Ecto neural progenitor cell (in vitro differentiated cells): ENCODE measurements around the gene CPD.

ENCODE experiments used
- DNase-seq: peaks from one replicate; pipeline ENCODE4 v3.0.0-alpha.2; 2018; ENCODE audit warnings: low spot score

Gene CPD

DNA sequence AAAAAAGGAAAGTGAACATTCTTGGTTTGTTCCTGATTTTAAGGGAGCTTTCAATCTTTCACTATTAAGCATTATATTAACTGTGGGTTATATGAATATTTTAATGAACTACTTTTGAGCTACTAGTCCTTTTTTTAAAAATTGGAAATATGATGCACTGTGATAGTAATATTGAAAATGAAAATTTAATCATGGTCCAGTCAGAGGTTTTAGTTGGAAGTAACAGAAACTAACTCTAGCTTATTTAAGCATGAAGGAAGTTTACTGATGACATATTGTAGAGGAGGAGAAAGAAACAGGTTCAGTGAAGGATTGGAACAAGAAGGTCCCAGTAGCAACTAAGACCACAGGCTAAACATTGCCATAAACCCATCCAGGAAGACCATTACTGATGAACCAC is 24.0 kb upstream of the CPD start:
- DNase-seq, result no peak

DNA sequence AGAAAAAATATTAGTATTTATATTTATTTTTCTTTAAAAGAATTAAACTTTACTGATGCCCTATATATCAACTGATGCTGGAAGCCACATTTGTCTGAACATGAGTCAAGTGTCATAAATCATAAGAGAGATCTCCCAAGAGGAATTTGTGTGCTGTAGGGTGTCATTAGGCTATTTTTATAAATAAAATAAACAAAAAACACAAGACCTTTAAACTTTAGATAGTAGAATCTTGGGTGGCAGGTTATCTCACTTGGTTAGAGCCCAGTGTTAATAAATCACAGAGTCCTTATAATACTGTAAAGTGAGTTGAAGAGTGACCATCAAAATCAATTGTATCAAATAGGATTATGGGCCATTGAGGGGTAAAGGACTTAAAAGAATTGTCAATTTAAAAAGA is 21.3 kb upstream of the CPD start:
- no peak for DNase-seq

DNA sequence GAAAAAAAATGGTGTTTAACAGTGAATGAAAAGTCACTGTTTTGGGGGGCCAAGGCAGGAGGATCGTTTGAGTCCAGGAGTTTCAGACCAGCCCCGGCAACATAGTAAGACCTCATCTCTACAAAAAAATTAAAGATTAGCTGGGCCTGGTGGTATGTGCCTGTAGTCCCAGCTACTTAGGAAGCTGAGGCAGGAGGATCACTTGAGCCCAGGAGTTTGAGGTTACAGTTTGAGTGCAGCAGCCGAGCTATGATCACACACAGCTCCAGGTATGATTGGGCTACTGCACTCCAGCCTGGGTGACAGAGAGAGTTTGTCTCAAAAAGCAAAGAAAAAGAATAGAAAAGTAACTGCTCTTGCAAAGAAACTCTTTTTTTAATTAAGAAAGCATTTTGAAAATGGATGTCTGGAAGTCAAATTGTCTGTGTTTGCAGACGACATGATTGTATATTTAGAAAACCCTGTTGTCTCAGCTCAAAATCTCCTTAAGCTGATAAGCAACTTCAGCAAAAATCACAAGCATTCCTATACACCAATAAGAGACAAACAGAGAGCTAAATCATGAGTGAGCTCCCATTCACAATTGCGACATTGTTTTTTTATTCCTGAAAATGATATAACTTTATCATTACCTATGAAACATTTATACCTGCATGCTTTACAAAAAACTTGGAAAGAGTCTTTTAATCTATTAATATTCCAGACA is 20.5 kb upstream of the CPD start:
- DNase-seq, result no peak

DNA sequence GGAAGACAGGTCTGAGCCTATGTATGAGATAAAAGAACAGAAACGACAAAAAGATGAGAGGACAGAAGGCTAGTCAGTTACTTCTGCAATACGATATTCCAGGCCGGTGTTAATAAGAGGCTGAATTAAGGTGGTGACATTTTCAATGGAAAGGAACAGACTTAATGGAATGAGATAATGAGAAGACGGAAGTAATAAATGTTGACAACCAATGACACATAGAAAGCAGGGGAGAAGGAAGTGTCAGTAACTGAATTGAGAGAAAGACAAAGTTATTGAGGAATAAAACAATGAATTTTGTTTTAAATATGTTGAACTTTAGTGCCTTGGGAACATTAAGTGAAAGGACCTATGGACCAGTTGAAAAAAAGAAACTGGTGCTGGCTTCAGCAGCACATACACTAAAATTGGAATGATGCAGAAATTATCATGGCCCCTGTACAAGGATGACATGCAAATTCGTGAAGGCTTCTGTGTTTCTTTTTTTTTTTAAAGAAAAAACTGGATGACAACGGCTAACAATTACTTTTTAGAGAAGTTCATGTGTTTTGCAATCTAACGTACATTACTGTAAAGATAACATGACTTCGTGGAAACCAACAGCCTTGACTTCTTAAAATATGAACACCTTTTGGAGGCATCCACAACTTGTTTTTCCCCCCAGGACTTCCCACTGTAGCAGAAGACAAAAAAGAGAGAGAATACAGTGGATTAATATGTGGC is 18.5 kb upstream of the CPD start:
- no peak for DNase-seq

DNA sequence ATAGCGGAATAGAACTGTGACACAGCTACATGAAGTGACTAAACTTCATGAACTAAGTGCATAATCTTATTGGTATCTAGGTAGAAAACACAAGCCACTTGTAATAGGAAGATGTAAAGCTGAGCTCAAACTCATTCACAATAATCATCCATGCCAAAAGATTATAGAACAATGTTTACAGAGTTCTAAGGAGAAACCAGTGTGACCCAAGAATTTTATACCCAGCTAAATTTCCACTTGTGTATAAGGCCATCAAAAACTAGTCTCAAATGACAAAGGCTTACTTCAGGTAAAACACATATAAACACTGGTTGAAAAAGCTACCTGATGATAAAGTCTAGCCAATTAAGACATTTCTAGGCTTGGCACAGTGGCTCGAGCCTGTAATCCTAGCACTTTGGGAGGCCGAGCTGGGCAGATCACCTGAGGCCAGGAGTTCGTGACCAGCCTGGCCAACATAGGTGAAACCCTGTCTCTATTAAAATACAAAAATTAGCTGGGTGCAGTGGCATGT is 16.9 kb upstream of the CPD start:
- DNase-seq, result no peak

DNA sequence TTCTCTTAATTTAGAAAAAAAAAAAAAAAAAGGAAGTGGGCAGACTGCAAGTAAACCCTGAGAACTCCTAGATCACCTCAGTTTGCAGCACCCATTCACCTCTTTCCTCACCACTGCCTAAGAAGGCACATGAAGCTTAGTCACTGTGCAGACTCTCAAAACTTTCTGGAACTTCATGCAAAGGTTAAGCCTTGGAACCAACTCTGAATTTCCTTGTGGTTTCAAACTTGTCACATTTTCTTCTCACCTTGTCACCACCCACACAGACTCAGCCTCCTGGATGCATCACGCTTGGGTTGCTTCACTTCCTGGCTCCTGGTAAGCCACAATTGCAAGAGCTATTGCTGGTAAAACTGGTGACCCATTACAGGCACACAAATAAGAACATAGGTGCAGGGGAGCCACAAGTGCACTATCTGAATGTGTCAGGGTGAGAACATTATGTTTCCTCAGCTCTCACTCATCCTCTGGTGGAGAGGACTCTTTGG is 15.0 kb upstream of the CPD start:
- no peak for DNase-seq

DNA sequence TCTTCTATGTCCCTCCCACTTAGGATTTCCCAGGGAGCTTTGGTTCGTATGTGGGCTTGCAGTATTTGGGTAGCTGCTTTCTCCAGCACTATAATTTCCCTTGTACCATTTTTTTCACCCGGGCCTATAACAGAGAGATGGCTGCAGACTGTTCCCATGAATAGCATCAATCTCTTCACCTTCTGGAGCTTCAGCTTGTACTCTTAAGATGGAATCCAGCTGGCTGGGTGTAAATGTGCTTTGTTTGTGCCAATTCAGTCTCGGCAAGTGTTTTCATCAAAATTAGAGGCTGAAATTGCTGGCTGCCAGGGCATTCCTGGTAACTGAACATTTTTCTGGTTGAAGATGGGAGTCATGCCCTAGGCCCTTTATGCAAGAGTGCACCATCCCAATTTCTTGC is 12.2 kb upstream of the CPD start:
- DNase-seq, result no peak

DNA sequence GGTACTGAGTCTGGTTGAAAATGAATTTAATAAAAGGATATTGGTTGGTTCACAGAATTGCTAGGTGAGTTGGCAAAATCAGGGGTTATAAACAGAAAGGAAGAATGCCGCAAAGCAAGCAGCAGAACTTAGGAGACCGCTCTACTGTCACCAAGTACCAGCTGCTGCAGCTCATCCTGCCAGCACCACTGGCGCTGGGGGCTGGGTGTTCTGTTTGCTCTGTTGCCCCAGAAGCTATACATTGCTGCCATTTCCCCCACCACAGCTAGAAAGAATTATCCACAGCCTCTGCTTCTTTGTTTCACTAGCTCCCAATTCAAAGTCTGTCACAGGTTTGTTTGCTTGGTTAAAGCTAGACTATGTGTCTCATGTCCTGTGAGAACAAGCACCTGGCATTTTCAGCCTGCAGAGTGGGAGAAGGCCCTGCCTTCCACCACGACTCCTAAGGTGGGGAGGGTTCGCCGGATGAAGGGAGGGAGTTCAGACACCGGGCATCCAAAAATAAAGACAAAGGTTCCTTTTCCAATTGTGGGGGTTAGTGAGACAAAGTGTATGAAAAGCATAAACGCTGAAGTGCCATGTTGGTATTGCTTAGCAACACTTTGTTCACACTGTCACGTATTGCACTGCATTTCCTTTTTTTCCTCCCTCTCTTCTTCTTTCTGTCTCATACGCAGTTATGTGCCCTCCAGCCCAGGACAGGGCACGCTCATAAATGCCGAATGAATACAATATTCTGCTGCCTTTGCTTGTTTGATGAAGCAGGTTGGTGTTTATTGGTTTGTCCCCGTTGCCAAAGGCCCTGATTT is 9.6 kb upstream of the CPD start:
- no peak for DNase-seq

DNA sequence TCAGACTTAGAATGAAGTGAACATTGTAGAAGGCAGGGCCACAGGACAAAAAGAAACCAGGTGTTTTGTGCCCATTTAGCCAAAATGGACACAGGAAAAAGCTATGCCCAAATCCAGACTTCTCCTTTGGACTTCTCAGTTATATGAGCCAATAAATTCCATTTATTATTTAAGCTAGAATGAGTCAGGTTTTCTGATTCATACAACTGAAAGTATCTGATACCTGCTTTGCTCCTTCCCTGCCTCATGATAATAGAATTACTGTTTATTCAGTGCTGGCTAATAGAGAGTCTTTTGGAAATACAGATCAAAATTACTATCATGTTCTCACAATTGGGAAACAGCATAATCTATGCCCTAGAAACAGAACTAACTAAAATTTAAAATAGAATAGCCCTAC is 8.7 kb upstream of the CPD start:
- no peak for DNase-seq

DNA sequence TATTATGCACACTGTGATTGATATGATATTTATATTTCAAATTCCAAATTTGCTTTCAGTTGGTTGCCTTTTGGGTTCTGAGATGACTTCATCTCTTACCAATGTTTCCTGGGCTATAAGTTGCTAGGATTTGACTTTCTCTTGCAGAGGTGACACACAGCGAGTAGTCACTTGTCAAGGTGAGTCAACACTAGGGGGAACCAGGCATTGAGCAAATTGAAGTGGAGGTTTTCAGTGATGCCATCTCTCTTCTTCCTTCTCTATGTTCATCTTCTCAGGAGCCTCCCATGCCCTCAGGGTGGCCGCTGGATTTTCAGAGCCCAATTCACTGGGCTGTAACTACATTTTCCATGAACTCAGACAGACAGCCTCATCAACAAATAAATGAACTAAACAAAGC is 6.0 kb upstream of the CPD start:
- DNase-seq, result no peak

DNA sequence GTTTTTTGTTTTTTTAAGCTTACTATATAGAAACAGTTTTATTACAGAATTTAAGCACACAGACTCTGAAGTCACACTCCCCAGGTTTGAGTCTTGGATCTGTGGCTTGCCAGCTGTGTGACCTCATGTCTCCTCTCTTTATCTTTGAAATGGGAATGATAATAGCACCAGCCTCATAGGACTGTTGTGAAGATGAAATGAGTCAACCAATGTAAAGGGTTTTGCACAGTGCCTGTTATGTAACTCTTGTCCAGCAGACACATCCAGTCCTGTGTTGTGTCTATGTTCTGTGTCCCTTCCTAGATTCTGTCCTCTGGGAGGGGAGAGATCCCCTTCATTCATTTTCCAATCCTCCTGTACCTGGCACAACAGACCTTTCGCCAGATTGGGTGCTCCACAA is 3.1 kb upstream of the CPD start:
- no peak for DNase-seq

DNA sequence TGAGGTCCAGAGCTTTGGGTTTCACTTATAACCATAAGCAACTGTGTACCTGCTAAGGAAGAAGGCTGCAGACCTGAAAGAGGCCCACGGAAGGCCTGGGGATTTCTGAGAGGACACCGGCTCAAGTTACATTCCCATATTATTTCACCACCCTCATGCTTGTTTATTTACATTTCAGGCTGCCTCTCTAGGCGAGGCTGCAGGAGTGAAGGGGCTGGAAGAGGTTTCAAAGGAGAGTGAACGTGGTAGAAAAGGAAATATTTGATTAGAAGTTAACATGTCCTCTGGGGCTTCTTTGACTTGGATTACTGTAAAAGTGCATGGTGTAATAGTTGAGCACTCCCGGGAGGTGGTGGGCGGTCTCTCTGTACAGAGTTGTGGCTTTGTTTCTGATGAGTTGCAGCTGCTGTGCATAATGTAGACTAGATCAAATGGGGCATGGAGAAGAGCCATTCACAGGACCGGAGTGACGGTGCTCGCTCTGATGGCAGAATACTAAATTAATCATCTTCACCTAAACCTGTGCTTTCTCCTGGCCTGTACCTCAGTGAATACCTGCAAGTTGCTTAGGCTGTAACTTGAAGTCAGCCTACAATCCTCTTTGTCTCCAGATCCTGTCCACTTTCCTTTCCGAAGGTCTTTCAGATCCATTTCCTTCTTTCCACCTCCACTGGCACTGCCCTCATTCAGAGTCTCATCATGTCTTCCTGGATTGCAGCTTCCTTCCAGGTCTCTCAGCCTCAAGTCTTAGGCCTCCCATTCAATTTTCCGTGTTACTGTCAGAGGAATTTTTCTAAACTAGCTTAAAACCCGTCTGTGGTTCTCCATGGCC is 1.9 kb upstream of the CPD start:
- no peak for DNase-seq

DNA sequence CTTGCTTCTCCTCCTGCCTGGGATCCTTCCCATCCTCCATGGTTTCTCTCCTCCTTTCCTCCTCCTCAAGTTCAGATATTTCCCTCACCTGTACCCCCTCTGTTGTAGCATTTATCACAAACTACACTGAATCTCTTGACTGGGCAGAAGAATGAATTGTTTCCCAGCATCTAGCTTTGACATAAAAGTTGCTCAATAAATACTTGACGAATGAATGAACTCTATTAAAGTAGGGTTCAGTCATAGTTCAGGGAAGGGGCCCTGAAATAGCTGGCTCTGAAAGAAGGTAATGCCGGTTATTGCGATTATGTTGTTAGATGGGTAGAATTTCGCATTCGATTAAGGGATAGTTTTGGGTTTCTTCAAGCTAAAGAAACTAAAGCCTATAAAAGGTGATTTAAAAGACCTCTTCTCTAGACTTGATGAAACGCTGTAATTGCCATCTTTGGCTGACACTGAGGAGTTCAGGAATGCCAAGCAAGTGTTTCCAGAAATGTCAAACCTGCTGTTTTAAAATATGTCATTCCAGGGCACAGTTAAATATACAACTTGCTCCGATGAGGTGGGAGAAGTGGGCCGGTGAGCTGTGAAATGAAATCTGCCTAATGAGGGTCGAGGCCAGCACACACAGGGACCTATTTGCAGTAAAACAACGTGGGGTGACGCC is 1.0 kb upstream of the CPD start:
- no peak for DNase-seq

DNA sequence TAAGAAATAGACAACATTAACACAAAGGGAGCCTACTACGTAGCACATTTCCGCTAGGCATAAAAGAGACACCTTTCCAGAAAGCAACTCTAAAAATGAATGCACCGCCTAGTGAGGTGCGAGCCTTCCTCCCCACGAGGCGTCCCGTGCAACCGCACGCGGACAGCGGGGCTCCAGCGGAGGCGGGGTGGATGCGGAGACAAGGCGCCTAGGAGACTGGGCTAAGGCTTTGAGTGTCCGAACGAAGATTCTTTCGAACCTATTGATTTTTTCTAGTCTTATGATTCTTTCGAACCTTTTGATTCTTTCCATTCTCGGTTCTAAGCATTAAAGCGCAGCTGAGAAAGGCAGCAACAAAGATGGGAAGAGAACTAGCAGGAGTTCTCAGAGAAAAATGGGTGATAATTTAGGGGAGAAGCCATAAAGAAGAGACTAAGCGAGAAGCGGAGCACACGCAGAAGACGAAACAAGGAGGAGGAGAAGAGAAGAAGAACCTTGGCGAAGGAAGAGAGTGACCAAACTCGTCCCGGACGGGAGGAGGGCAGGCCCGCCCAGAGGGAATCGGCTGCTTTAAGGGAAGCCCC is 394 bp upstream of the CPD start:
- DNase-seq, result no peak

DNA sequence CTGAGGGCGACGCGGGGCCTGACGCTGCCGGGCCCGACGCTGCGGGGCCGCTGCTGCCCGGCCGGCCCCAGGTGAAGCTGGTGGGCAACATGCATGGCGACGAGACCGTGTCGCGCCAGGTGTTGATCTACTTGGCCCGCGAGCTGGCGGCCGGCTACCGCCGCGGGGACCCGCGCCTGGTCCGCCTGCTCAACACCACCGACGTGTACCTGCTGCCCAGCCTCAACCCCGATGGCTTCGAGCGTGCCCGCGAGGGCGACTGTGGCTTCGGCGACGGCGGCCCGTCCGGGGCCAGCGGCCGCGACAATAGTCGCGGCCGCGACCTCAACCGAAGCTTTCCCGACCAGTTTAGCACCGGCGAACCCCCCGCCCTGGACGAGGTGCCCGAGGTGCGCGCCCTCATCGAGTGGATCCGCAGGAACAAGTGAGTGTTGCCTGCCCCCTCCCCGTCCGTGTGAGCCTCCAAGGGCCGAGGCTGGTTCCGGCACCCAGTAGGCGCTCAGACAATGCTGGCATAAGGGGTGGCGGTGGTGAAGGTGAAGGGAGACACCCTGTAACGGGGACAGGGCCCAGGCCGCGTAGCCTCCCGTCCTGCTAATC is 676 bp downstream of the CPD start:
- peak; percentile 66 for DNase-seq

DNA sequence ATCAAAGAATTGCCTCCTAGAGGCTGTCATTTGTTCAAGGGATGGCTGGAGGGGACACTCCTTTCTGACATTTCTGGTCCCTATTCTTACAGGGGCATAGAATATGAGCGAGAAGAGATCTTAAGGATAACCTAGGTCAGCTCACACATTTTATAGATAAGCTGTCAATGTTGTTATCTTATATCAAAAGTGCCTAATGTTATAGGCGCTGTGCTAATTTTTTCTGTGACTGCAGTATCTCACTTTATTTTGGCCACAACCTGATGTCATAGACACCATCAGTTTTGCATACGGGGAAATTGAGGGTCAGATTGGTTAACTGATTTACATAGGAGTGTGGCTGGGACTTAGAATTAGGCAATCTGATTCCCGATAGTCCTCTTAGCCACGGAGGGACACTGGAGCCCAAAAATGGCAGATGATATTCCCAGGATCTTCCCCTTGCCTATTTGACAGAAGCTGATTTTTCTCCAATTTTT is 1.2 kb downstream of the CPD start:
- DNase-seq, result no peak

DNA sequence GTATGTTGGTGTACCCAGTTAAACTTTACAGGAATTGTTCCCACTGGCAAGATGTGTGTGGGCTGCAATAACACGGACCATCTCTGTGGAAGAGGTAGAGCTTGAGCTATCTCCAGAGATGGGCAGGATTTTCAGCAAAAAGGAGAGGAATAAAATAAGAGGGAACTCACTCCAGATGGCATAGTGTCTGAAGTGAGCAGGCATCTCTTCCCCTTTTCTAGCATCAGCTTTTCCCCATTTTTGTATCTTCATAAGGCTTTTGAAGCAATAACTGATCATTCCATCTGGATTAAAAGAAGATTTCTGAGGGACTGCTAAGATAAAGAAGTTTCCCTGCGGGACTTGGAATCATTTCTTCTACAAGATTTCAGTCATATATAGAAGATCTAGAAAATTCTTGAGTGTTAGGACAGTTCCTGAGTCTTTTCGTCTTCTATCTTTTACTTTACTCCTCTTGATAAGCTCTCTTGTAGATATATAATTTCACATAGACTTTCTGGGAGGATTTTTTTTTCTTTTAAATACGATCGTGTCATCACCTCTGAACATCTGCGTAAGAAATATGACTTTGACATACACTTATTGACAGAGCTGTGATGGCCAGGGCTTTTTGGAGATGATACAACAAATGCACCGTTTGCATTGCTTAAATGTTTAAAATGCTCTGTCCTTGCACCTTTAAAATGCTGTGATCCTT is 2.1 kb downstream of the CPD start:
- DNase-seq, result no peak

DNA sequence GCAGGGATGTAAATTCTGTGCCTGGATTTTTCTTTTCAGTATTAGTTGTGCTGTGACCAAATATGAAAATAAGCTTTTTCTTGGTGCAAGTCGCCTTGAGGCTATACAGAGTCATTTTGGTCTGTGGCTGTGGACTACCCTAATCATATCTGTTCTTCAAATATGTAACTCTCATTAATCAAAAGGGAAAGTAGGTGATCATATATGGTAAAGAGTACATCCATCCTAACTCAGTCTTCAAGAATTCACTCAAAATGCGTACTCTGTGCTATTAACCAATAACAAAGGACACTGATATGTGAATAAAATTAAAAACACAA is 2.6 kb downstream of the CPD start:
- DNase-seq, result no peak

DNA sequence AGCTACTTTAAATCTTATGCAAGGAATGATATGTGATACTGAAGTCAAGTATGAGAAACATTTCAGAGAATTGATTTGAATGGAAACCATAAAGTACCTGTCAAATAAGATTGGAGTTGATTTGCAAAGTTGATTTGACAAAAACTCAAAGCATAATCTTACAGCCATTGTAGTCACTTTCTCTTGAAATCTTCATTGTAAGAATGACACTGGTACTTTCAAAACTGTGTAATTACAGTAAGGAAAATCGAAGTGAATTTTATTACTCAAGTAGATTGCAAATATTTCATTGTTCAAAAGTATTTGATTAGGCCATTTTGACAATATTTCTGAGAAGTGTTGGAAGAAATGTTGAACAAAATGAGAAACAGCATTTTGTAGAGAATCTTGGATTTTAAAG is 3.6 kb downstream of the CPD start:
- DNase-seq, result no peak
